ENCODE data around the gene MOGAT3.

The MOGAT3 gene

DNA sequence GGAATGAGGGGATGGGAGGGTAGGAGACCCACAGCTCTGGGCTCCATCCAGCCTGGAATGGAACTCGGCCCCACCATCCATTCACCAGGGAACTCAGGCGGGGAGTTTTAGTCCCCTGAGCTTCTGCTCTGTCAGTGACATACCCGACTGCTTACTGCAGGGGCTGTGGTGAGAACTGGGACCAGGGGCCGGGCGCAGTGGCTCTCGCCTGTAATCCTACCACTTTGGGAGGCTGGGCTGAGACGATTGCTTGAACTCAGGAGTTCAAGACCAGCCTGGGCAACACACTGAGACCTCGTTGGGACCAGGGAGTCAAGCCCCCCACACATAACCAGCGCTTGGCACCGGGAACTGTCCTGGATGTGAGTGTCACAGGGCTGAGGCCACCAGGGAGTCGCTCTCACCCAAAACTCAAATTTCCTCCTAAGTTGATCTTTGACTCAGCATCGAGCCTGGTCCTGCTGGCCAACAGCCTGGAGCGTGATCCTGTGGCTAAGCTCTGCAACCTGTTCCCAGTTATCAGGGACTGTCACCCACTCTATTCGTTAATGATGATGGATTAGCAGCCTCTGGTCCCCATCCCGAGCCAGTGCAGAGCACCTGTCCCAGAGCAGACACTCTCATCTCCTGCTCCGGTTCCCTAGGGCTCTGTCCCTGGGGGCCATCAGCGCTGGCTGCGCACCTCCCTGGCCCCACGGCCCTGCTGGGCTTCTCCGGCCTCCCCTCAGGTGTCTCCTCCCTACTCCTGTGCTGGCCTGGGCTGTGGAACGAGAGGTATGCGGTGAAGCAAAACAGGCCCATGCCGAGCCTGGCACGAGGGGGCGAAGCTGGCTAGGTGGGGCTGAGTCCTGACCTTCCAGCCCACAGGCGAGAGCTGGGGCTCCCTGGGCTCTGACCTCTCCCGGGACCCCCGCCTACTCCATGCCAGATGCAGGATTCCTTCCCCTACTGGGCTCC, 37.7 kb upstream of the MOGAT3 start:
- Histone ChIP-seq H2BK12ac (ENCODE audit: low read length) (no peak overlapping the region), H2AK5ac (ENCODE audit: low read depth, low read length) (no peak overlapping the region), H2BK120ac (ENCODE audit: low read depth, low read length) (no peak overlapping the region), H3K4me2 (ENCODE audit: insufficient read depth, low read length, poor library complexity, severe bottlenecking) (no peak overlapping the region), H3K9me3 (replicated peaks in 1 of 2; ENCODE audit: control insufficient read depth in 2 of 2, insufficient read depth in 1 of 2, low read depth in 1 of 2, low read length in 2 of 2) (no peaks in the 10 kb centered on the region), H3K36me3 (replicated peaks in 1 of 2; ENCODE audit: control insufficient read depth in 2 of 2, insufficient read depth in 2 of 2, low read length in 2 of 2) (peaks cover 17 to 47% of the 10 kb centered on the region in 2 donors), H2BK5ac (ENCODE audit: low read length) (peak overlapping the region; percentile 39), H3K4ac (ENCODE audit: low read length) (no peak overlapping the region), H2BK15ac (ENCODE audit: low read length) (no peak overlapping the region), H3K27me3 (ENCODE audit: control insufficient read depth in 3 of 3, insufficient read depth in 3 of 3, low read depth in 1 of 3, low read length in 3 of 3) (no peaks in the 10 kb centered on the region), H3K4me3 (ENCODE audit: low read length in 2 of 2) (no peak overlapping the region), H3K9ac (ENCODE audit: low read depth, low read length, poor library complexity) (no peak overlapping the region), H3K14ac (ENCODE audit: low read length) (no peak overlapping the region), H4K91ac (ENCODE audit: low read depth, low read length, poor library complexity) (no peak overlapping the region), H4K8ac (ENCODE audit: low read depth, low read length) (no peak overlapping the region), H3K18ac (ENCODE audit: low read length) (no peak overlapping the region), H3K23ac (ENCODE audit: low read depth, low read length, poor library complexity) (peak overlapping the region; percentile 31), H2AFZ (ENCODE audit: low read length) (no peak overlapping the region), H3K4me1 (ENCODE audit: control insufficient read depth in 2 of 2, insufficient read depth in 1 of 2, low read depth in 1 of 2, low read length in 2 of 2) (peaks cover 0 to 5% of the 10 kb centered on the region in 2 donors), H3K27ac (replicated peaks; ENCODE audit: low read length) (no peak overlapping the region), H3K79me1 (ENCODE audit: low read depth, low read length) (peaks cover 5% of the 10 kb centered on the region)
- DNase-seq (ENCODE audit: low spot score): no peak
- WGBS, 2 donors (ENCODE audit: extremely low coverage in 2 of 2, insufficient read length in 2 of 2, insufficient replicate concordance in 1 of 2): no CpG with 5 or more reads among the region's 28 CpGs

DNA sequence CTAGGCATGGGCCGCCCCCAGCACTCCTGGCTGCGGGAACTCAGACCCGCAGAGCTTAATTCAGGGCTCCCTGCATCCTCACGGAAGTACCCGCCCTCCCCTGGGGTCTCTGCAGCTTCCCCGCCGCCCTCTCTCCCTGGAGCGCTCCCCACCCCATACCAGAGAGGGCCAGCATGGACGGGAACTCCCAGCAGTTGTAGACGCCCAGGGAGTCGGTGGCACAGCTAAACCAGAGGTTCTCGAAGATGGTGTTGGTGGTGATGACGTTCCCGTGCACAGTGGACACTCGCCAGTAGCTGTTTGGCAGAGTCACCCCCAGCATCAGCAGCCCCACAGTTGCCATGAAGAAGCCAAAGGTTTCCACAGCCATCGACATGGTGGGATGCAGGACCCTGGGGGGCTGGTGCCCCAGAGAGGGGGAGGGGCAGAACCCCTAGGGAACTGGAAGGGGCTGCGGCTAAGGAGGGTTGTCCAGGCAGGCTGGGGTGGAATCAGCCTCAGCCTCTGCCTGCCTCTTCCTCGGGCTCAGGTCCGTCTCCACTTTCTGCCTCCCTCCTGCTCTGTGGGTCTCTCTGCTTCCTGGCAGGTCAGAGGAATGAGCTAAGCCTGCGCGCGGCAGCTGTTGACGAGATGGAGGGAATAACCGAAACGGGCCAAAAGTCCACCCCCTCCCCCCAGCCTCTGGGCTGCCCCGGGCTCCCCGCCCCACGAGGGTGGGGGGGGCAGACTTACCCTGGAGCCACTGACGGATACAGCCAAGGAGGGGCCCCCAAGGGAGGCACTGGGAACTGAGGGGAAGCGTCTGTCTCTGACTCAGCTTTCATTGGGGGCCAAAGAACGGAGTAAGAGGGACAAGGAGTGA, 36.6 kb upstream of the MOGAT3 start, which contains the start of gene CLDN15:
Gene CLDN15 (minus strand): TSS at position 597 of the 862 bp plus-strand sequence. CDS start 221 bp downstream, at position 376.
- Histone ChIP-seq H2BK120ac (ENCODE audit: low read depth, low read length) (no peak within 1 kb of the TSS), H3K14ac (ENCODE audit: low read length) (no peak within 1 kb of the TSS), H4K8ac (ENCODE audit: low read depth, low read length) (no peak within 1 kb of the TSS), H3K9ac (ENCODE audit: low read depth, low read length, poor library complexity) (no peak within 1 kb of the TSS), H2AK5ac (ENCODE audit: low read depth, low read length) (no peak within 1 kb of the TSS), H3K27me3 (ENCODE audit: control insufficient read depth in 3 of 3, insufficient read depth in 3 of 3, low read depth in 1 of 3, low read length in 3 of 3) (peaks cover 0 to 3% (median 0%) of the 10 kb centered on the region in 3 experiments), H2BK15ac (ENCODE audit: low read length) (no peak within 1 kb of the TSS), H3K4ac (ENCODE audit: low read length) (no peak within 1 kb of the TSS), H3K23ac (ENCODE audit: low read depth, low read length, poor library complexity) (peak within 1 kb of the TSS; percentile 45), H3K4me3 (ENCODE audit: low read length in 2 of 2) (no peak within 1 kb of the TSS), H2AFZ (ENCODE audit: low read length) (no peak within 1 kb of the TSS), H3K4me2 (ENCODE audit: insufficient read depth, low read length, poor library complexity, severe bottlenecking) (no peak within 1 kb of the TSS), H2BK12ac (ENCODE audit: low read length) (no peak within 1 kb of the TSS), H3K27ac (replicated peaks; ENCODE audit: low read length) (no peak within 1 kb of the TSS), H3K79me1 (ENCODE audit: low read depth, low read length) (peaks cover 4% of the 10 kb centered on the region), H3K4me1 (ENCODE audit: control insufficient read depth in 2 of 2, insufficient read depth in 1 of 2, low read depth in 1 of 2, low read length in 2 of 2) (peaks cover 0 to 3% of the 10 kb centered on the region in 2 donors), H2BK5ac (ENCODE audit: low read length) (peak within 1 kb of the TSS; percentile 39), H3K9me3 (replicated peaks in 1 of 2; ENCODE audit: control insufficient read depth in 2 of 2, insufficient read depth in 1 of 2, low read depth in 1 of 2, low read length in 2 of 2) (no peaks in the 10 kb centered on the region), H3K18ac (ENCODE audit: low read length) (no peak within 1 kb of the TSS), H4K91ac (ENCODE audit: low read depth, low read length, poor library complexity) (no peak within 1 kb of the TSS), H3K36me3 (replicated peaks in 1 of 2; ENCODE audit: control insufficient read depth in 2 of 2, insufficient read depth in 2 of 2, low read length in 2 of 2) (peaks cover 17 to 37% of the 10 kb centered on the region in 2 donors)
- no peak for DNase-seq (ENCODE audit: low spot score)
- WGBS, 2 donors (ENCODE audit: extremely low coverage in 2 of 2, insufficient read length in 2 of 2, insufficient replicate concordance in 1 of 2): no CpG with 5 or more reads among the region's 31 CpGs

DNA sequence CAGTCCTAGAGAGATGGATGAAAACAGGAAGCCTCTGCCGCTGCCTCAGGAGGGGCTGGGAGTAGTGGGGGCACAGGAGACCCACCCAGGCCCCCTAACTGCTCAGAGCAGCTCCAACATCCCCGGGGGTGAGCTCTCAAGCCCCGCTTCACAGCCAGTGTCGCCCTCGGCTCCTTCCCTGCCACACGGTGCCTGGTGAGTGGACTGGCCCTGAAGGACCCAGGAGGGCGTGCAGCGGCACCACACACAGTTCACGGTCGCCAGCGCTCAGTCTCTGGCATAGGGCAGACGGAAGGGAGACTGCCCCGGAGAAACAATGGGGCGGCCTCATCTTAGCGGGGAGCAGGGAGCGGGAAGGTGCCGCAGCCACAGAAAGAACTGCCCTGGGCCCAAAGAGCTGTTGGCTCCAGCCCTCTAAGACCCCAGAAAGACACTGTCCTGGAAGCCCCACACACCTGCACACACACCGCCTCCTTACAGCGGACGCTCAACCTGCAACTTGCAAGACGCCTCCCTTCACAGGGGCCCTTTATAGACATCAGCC, 35.5 kb upstream of the MOGAT3 start:
- no peak overlapping the region for H3K9ac ChIP-seq (ENCODE audit: low read depth, low read length, poor library complexity)
- peaks cover 17 to 37% of the 10 kb centered on the region in 2 donors for H3K36me3 ChIP-seq (replicated peaks in 1 of 2; ENCODE audit: control insufficient read depth in 2 of 2, insufficient read depth in 2 of 2, low read length in 2 of 2)
- no peak overlapping the region for H2AK5ac ChIP-seq (ENCODE audit: low read depth, low read length)
- no peak overlapping the region for H2BK12ac ChIP-seq (ENCODE audit: low read length)
- H2BK5ac ChIP-seq (ENCODE audit: low read length): no peak overlapping the region
- no peaks in the 10 kb centered on the region for H3K9me3 ChIP-seq (replicated peaks in 1 of 2; ENCODE audit: control insufficient read depth in 2 of 2, insufficient read depth in 1 of 2, low read depth in 1 of 2, low read length in 2 of 2)
- H4K91ac ChIP-seq (ENCODE audit: low read depth, low read length, poor library complexity): no peak overlapping the region
- no peak overlapping the region for H3K27ac ChIP-seq (replicated peaks; ENCODE audit: low read length)
- H2AFZ ChIP-seq (ENCODE audit: low read length): no peak overlapping the region
- H3K14ac ChIP-seq (ENCODE audit: low read length): no peak overlapping the region
- peaks cover 4% of the 10 kb centered on the region for H3K79me1 ChIP-seq (ENCODE audit: low read depth, low read length)
- H3K4me3 ChIP-seq (ENCODE audit: low read length in 2 of 2): no peak overlapping the region
- no peak overlapping the region for H4K8ac ChIP-seq (ENCODE audit: low read depth, low read length)
- H3K4me2 ChIP-seq (ENCODE audit: insufficient read depth, low read length, poor library complexity, severe bottlenecking): no peak overlapping the region
- no peak overlapping the region for H2BK15ac ChIP-seq (ENCODE audit: low read length)
- H3K27me3 ChIP-seq (ENCODE audit: control insufficient read depth in 3 of 3, insufficient read depth in 3 of 3, low read depth in 1 of 3, low read length in 3 of 3): peaks cover 0 to 3% (median 0%) of the 10 kb centered on the region in 3 experiments
- no CpG with 5 or more reads among the region's 21 CpGs for WGBS, 2 donors (ENCODE audit: extremely low coverage in 2 of 2, insufficient read length in 2 of 2, insufficient replicate concordance in 1 of 2)
- H3K18ac ChIP-seq (ENCODE audit: low read length): no peak overlapping the region
- no peak for DNase-seq (ENCODE audit: low spot score)
- no peak overlapping the region for H2BK120ac ChIP-seq (ENCODE audit: low read depth, low read length)
- no peak overlapping the region for H3K23ac ChIP-seq (ENCODE audit: low read depth, low read length, poor library complexity)
- no peak overlapping the region for H3K4ac ChIP-seq (ENCODE audit: low read length)
- peaks cover 2 to 3% of the 10 kb centered on the region in 2 donors for H3K4me1 ChIP-seq (ENCODE audit: control insufficient read depth in 2 of 2, insufficient read depth in 1 of 2, low read depth in 1 of 2, low read length in 2 of 2)

Measured in neuronal stem cell (in vitro differentiated cells).